IPS-20b (cell line): Measurements from ENCODE around the gene PSME2.

Experiments
- H3K27ac ChIP-seq: one replicate; pipeline ENCODE4 v1.5.1; 2013; ENCODE audit warnings: low read length
- H3K27me3 ChIP-seq: 2 replicates; pipeline ENCODE4 v1.6.1; 2013; ENCODE audit warnings: mild to moderate bottlenecking, low read length, inconsistent platforms; ENCODE audit not compliant: insufficient read depth
- H3K36me3 ChIP-seq: 2 replicates; pipeline ENCODE4 v1.6.1; 2013; ENCODE audit warnings: low read depth, mild to moderate bottlenecking, inconsistent platforms, low read length, moderate library complexity; ENCODE audit not compliant: insufficient read depth
- H3K4me1 ChIP-seq: 2 replicates; pipeline ENCODE4 v1.6.1; 2013; ENCODE audit warnings: mild to moderate bottlenecking, control low read depth, inconsistent platforms, low read length, moderate library complexity; ENCODE audit not compliant: insufficient read depth
- H3K4me3 ChIP-seq: 2 replicates; pipeline ENCODE4 v1.5.1; 2013; ENCODE audit warnings: mild to moderate bottlenecking, low read length, inconsistent platforms
- H3K9ac ChIP-seq: 2 replicates; pipeline ENCODE4 v1.6.1; 2013; ENCODE audit warnings: low read depth, mild to moderate bottlenecking, inconsistent platforms, low read length, moderate library complexity
- H3K9me3 ChIP-seq: 2 replicates; pipeline ENCODE4 v1.6.1; 2013; ENCODE audit warnings: mild to moderate bottlenecking, low read depth, low read length, inconsistent platforms; ENCODE audit not compliant: insufficient read depth

PSME2 gene, protein sequence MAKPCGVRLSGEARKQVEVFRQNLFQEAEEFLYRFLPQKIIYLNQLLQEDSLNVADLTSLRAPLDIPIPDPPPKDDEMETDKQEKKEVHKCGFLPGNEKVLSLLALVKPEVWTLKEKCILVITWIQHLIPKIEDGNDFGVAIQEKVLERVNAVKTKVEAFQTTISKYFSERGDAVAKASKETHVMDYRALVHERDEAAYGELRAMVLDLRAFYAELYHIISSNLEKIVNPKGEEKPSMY

GRCh38 chr14:24146453-24146977 is at the start of gene PSME2:
PSME2 (minus strand) TSS chr14:24146610; CDS start chr14:24146581, 29 bp downstream.
- H3K36me3 ChIP-seq, result peaks cover 49% of the 10 kb centered on the region

GRCh38 chr14:24195186-24196070 is 49.0 kb upstream of the PSME2 start, which contains the start of gene TM9SF1:
TM9SF1 (minus strand) TSS chr14:24195441; CDS start chr14:24195019, 422 bp downstream.
- Histone ChIP-seq H3K9me3 (no peaks in the 10 kb centered on the region), H3K9ac (peak within 1 kb of the TSS; percentile 96), H3K27ac (peak within 1 kb of the TSS; percentile 96), H3K36me3 (peaks cover 27% of the 10 kb centered on the region), H3K4me1 (no peaks in the 10 kb centered on the region), H3K4me3 (peak within 1 kb of the TSS; percentile 96), H3K27me3 (no peaks in the 10 kb centered on the region)

More at GRCh38 chr14:24146453-24146977, at the start of gene PSME2:
- Histone ChIP-seq H3K27ac (peak within 1 kb of the TSS; percentile 53), H3K4me1 (peaks cover 16% of the 10 kb centered on the region), H3K9ac (peak within 1 kb of the TSS; percentile 94; the same call in 1 of the 2 replicates), H3K4me3 (peak within 1 kb of the TSS; percentile 97), H3K27me3 (no peaks in the 10 kb centered on the region), H3K9me3 (no peaks in the 10 kb centered on the region)

DNA sequence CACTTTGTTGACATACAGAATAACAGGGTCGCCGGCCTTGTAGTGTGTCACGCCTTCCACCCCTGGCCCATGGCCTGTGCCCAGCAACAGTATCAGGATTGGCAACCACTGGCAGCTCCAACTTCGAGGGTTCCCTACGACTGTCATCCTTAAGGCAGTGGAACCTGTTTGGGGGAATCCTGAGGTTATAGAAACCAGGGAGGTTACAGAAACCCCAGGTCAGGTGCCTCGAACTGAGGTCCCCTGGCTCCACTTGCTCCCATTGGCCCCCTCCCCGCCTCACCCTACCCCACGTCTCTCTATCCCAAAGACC is 48.4 kb upstream of the PSME2 start:
- H3K36me3 ChIP-seq, result peaks cover 33% of the 10 kb centered on the region
- no peaks in the 10 kb centered on the region for H3K9me3 ChIP-seq
- H3K9ac ChIP-seq, result peak overlapping the region; percentile 96; the same call in 1 of the 2 replicates
- H3K4me1 ChIP-seq, result no peaks in the 10 kb centered on the region
- peak overlapping the region; percentile 96 for H3K4me3 ChIP-seq
- H3K27ac ChIP-seq, result peak overlapping the region; percentile 96
- H3K27me3 ChIP-seq, result no peaks in the 10 kb centered on the region

DNA sequence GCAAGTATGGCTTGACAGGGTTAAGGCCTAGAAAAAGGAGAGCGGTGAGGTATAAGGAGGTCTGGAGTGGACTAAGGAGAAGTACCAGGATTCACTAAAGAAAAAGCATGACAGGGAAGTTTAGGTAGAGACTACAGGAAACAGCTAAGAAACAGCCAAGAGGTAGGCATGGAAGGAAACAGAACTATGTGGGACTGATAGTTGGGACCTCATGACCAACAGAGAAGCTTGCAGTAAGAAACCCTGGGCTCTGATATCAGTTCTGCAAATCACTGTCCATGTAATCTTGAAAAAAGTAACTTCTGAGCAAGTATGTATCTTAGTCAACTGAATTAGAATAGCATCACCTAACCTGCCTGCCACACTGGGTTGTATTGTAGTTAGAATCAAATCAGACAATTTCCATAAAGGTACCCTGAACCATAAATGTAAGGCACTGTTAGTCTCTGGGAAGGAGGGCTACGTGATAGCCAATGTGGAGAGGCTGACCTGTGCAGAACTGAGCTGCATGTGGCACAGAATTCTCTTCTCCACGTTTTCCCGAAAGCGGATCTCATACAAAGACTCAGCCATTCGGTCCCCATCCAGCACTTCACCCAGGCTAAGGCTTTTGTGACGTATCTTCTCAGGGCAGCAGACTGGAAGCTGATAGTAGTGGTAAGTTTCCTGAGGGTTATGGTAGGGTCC is 47.9 kb upstream of the PSME2 start:
- Histone ChIP-seq H3K9me3 (no peaks in the 10 kb centered on the region), H3K4me3 (peak overlapping the region; percentile 96), H3K36me3 (peaks cover 35% of the 10 kb centered on the region), H3K4me1 (no peaks in the 10 kb centered on the region; the same call in 1 of the 2 replicates), H3K27me3 (no peaks in the 10 kb centered on the region), H3K9ac (peak overlapping the region; percentile 96; the same call in 1 of the 2 replicates), H3K27ac (no peak overlapping the region)

DNA sequence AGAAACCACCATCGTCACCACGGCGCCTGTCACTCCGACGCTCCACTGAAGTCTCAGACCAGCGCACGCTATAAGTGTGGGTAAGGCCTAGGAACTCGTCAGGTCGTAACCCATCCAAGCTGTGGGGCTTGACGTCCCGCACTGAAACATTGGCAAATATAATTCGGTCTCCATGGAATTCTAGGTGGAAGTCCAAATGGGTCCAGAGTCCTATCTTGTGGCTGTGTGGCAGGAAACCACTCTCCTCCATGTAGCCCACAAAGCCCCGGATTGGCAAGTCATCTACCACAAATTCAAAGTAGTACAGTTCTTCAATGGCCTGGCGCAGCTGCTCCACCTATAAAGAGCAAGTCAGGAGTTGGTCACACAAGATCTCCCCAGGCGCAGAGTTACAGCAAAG is 46.5 kb upstream of the PSME2 start:
- H3K27me3 ChIP-seq, result no peaks in the 10 kb centered on the region
- no peaks in the 10 kb centered on the region for H3K9me3 ChIP-seq
- no peaks in the 10 kb centered on the region; the same call in 1 of the 2 replicates for H3K4me1 ChIP-seq
- no peak overlapping the region for H3K27ac ChIP-seq
- no peak overlapping the region for H3K9ac ChIP-seq
- no peak overlapping the region for H3K4me3 ChIP-seq
- H3K36me3 ChIP-seq, result peaks cover 35% of the 10 kb centered on the region

- no peaks in the 10 kb centered on the region for H3K27me3 ChIP-seq
- peaks cover 60% of the 10 kb centered on the region for H3K36me3 ChIP-seq
- H3K27ac ChIP-seq, result no peak overlapping the region
- no peak overlapping the region for H3K4me3 ChIP-seq
- no peak overlapping the region for H3K9ac ChIP-seq
- no peaks in the 10 kb centered on the region; the same call in 1 of the 2 replicates for H3K4me1 ChIP-seq
- no peaks in the 10 kb centered on the region for H3K9me3 ChIP-seq
Measured at GRCh38 chr14:24190416-24190815, 44.0 kb upstream of the PSME2 start.

- Histone ChIP-seq H3K9me3 (no peaks in the 10 kb centered on the region), H3K4me1 (no peaks in the 10 kb centered on the region; the same call in 1 of the 2 replicates), H3K27ac (no peak overlapping the region), H3K27me3 (no peaks in the 10 kb centered on the region), H3K36me3 (peaks cover 69% of the 10 kb centered on the region), H3K9ac (peak overlapping the region; percentile 71; the same call in 1 of the 2 replicates), H3K4me3 (peak overlapping the region; percentile 94)
Measured at GRCh38 chr14:24189460-24189859, 43.0 kb upstream of the PSME2 start.

DNA sequence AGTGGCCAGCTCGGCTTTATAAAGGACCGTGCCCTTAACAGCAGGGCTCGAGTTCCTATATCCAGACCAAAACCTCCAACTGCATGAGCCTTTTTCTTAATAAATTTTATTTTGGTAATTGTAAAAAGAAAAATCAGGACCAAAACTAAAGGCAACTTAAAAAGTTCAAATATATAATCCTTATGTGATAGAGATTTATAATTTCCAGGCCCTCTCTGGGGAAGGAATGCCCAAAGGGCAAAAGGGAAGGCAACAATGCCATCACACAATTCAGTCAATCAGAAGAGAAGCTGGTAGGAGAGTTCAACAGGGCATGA is 42.6 kb upstream of the PSME2 start:
- Histone ChIP-seq H3K36me3 (peaks cover 72% of the 10 kb centered on the region), H3K9me3 (no peaks in the 10 kb centered on the region), H3K9ac (peak overlapping the region; percentile 71; the same call in 1 of the 2 replicates), H3K4me3 (peak overlapping the region; percentile 94), H3K27me3 (no peaks in the 10 kb centered on the region), H3K4me1 (no peaks in the 10 kb centered on the region; the same call in 1 of the 2 replicates), H3K27ac (no peak overlapping the region)

GRCh38 chr14:24188251-24189058 is 42.0 kb upstream of the PSME2 start, which contains the start of gene IPO4:
IPO4 (minus strand) TSS chr14:24188816; CDS start chr14:24188787, 29 bp downstream.
- H3K4me3 ChIP-seq, result peak within 1 kb of the TSS; percentile 94
- peak within 1 kb of the TSS; percentile 33 for H3K27ac ChIP-seq

GRCh38 chr14:24187539-24187915 is 41.1 kb upstream of the PSME2 start:
- H3K9ac ChIP-seq, result peak overlapping the region; percentile 89; the same call in 1 of the 2 replicates
- peaks cover 77% of the 10 kb centered on the region for H3K36me3 ChIP-seq
- H3K9me3 ChIP-seq, result no peaks in the 10 kb centered on the region
- no peaks in the 10 kb centered on the region for H3K27me3 ChIP-seq
- H3K27ac ChIP-seq, result no peak overlapping the region
- H3K4me1 ChIP-seq, result no peaks in the 10 kb centered on the region; the same call in 1 of the 2 replicates
- H3K4me3 ChIP-seq, result peak overlapping the region; percentile 94

More at GRCh38 chr14:24188251-24189058, 42.0 kb upstream of the PSME2 start, which contains the start of gene IPO4:
- Histone ChIP-seq H3K9ac (peak within 1 kb of the TSS; percentile 89; the same call in 1 of the 2 replicates), H3K36me3 (peaks cover 74% of the 10 kb centered on the region), H3K27me3 (no peaks in the 10 kb centered on the region), H3K4me1 (no peaks in the 10 kb centered on the region; the same call in 1 of the 2 replicates), H3K9me3 (no peaks in the 10 kb centered on the region)
